HG03439 (cell line): ENCODE measurements around the gene SCRT2.
"Not testable (repeated sequence)": the region's sequence is repeated elsewhere in the genome, so short reads cannot be mapped to it uniquely, and the experiment has no call there.

ENCODE experiments used
- ATAC-seq: cut with Tn5 transposase; IDR thresholded peaks from one replicate; pipeline ENCODE4 v1.9.1; 2021; ENCODE audit warnings: mild to moderate bottlenecking, moderate library complexity; ENCODE audit not compliant: unreplicated experiment

Gene SCRT2

DNA sequence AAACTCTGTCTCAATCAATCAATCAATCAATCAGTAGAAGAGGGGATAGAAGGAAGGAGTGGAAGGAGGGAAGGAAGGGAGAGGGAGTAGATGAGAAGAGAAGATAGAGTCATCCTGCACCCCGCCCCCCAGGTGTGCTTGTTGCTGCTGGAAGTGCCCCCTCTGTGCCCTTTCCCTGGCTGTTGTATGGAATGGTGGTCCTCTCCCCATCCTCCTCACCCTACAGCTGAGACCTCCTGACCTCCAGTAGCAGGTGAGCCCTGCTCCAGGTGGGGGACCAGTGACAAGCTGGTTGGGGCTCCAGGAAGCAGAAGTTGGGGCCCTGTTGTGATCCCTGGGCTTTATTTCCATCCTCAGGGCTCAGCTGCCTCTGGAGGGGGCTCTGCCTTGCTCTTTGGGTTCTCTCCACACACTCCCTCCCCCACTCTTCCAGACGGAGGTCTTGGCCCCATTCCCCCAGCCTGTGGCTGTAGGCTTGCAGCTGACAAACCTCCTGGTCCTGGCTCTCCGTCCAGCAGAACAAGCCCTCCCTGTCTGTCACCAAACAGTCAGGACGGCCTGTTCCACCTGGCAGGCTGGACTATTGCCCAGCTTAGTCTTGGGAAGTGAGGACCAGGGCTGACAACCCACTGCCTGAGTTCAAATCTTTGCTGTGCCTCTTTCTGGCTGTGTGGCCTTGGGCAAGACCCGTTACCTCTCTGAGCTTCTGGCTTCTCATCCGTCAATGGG lies 26.0 kb upstream of the SCRT2 start:
- ATAC-seq = no peak

DNA sequence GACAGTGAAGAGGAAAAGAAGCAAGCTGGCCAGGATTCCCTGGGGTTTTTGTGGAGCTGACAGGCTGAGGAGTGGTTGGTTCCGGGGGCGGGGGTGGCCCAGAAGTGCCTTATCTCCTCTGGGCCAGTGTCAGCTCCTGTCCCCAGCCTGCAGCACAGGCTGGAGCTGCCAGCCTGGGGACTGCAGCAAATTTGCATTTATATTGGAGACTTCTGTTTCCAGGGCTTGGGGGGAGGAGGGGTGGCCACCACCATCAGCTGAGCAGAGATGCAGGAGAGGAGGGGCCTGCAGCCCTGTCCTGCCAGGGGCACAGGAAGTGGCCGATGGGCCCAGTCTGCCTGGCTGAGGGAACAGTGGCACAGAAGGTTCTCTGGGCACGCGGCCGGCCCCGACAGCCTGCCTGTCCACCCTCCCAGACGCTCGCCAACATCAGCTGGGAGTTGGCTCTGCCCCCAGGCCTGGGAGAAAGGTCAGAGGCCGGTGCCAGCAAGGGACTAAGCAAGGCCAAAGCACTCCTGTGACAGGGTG lies 24.3 kb upstream of the SCRT2 start:
- ATAC-seq = no peak

DNA sequence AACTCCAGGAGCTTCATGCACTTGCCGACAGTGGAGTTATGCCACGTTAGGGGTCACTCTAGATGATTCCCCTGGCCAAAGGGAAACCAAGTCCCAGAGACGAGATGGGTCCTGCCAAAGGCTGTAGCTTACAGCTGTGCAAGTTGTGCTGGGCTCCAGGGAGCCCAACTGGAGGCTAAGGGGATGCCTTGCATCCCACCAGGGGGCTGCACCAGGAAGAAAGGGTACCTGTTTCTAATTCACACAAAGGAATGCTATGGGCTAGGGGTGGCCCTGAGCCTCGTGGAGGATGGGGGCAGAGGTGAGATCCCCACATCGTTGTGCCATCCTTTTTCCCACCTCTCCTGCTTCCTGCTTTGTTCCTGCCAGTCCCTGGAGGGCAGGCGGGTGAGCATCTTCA lies 23.7 kb upstream of the SCRT2 start:
- ATAC-seq = no peak

DNA sequence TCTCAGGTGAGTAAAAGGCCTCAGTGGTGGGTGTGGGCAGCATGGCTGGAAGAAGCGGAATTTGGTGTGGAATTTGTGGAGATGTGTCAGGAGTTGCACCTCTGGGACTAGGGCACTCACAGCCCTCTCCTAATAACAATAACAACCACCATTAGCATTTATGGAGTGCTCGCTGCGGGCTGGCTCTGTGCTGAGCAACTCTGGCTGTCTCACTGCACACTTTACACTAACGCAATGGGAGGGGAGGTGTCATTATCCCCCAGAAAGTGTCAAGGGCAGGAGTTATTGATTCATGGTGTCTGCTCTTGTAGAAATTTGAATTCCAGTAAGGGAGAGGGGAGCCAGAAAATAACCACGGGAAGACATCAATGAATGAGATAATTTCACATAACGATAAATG lies 22.7 kb upstream of the SCRT2 start:
- ATAC-seq = no peak

DNA sequence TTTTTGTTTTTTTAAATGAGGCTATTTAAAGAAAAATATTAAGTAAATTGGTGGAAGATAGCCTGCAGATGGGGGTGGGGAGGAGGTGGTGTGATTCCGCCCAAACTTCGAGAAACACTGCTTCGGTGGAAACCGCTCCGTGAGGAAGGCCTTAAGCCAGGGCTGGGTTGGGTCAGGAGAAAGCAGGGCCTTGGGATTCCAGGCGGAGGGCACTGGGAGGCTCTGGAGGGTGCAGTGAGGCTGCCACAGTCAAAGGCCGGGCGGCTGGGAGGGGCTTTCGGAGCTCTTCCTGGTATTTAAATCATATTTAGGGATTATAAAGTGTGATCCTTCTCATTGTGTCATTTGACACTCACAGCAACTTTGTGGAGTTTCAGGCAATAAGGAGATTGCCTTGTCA lies 22.2 kb upstream of the SCRT2 start:
- ATAC-seq = no peak

DNA sequence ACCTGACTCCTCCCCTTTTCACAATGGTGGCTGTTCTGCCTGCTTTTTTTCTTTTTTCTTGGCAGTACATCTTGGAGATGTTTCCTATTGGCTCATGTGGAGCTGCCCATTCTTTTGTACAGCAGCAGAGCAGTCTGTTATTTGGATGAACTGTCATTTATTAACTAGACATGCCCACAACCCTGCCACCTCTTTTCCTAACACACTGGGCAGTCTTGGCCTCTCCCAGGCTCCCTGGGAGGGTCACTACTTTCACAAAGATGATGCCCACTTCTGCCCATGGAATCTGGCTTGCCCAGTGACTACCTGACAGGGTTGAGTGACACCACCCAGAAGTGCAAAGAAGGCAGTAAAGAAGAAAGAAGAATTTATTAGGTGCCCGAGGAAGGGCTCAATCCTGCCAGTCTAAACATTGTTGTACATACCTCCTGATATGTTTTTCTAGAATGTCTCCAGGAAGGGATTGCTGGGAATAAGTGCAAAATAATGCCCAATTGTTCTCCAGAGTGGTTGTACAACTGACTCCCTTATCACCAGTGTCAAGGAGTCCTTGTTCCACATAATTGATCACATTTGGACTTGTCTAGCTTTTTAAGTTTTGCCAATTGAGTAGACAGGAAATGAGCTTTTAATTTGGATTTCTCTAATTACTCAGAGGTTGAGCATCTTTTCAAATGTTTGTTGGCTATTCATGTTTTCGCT lies 19.7 kb upstream of the SCRT2 start:
- no peak for ATAC-seq

DNA sequence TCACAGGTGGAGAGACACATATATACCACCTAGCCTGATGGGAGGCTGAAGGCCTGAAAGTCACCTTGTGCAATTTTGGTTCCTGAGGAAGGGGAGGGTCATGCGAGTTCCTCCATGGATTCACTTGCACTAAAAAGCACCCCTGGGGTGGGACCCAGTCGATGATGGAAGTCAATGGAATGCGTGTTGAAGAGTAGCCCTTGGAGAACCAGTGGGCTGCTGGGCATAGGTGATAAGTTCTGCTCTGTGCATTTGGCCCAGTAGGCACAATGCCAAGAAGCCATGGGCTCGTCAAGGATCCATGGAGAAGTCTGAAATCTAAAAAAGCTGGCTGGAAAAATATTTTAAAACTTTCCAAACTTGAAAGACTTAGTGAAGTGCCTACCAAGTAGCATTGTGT lies 18.9 kb upstream of the SCRT2 start:
- ATAC-seq = no peak

DNA sequence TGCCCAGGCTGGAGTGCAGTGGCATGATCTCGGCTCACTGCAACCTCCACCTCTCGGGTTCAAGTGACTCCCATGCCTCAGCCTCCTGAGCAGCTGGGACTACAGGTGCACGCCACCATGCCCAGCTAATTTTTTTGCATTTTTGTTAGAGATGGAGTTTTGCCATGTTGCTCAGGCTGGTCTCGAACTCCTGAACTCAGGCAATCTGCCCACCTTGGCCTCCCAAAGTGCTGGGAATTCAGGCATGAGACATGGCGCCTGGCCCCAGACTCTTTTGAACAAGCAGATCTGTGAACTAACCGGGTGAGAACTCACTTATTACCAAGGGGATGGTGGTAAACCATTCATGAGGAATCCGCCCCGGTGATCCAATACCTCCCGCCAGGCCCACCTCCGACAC lies 18.2 kb upstream of the SCRT2 start:
- not testable (repeated sequence) for ATAC-seq

DNA sequence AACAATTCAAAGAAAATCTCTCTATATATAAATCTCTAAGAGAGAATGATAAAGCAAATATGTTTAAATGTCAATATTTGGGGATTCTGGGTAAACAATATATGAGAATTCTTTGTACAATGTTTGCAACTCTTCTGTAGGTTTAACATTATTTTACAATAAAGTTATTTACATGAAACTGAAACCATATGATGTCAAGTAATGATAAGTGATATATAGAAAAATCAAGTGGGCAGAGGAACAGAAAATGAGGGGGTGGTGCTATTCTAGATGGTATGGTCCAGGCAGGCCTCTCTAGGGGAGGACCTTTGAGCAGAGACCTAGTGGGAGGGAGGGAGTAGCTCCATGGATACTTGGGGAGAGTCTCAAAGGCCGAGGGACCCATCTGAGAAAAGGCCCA lies 16.4 kb upstream of the SCRT2 start:
- no peak for ATAC-seq

DNA sequence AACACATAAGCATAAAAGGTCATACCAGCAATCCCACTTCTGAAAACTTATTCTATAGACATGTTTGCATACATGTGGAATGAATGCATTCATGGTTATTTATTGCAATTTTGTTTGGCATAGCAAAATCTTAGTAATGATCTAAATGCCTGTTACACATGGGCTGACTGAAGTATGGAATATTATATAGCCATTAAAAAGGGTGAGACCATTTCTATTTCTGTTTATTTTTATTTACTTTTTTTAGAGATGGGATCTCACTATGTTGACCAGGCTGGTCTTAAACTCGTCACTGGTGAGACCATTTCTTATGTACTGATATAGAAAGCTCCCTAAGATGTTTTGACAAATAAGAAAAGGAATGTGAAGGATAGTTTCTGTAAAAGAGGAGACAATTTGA lies 14.3 kb upstream of the SCRT2 start:
- no peak for ATAC-seq

DNA sequence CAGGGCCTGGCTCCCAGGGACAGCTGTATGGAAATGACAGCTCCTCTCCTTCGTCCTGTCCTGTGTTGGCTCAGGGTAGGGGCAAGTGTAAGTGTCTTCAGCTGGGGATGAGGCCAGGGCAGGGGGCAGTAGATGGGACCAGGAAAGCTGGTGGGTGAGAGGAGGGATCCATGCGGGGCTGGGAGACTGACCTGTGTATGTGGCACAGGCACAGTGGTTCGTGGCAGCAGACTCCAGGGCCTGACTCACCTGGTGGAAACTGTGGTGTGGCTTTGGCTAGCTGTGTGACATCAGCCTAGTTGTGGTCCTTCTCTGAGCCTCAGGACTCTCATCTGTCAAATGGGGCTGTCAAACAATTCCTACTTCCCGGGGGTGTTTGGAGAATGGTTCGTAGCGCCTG lies 13.7 kb upstream of the SCRT2 start:
- no peak for ATAC-seq

DNA sequence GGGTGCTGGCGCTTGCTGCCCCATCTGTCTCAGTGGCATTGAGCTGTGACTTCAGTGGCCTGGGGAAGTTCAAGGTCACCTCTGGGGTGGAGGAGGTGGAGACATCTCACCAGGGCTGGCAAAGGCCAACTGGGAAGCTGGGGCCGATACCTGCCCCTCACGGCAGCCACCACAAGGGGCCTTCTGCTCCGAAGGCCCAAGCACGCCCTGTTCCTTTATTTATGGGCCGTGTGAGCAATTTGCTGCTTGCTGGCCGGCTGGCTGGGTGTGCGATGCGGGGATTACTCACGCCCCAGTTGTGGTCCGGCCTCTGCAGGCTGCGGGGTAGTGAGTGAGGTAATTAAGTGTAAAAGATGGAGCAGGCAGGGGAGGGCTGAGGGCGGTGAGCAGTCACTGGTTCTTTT lies 13.2 kb upstream of the SCRT2 start:
- ATAC-seq = no peak

DNA sequence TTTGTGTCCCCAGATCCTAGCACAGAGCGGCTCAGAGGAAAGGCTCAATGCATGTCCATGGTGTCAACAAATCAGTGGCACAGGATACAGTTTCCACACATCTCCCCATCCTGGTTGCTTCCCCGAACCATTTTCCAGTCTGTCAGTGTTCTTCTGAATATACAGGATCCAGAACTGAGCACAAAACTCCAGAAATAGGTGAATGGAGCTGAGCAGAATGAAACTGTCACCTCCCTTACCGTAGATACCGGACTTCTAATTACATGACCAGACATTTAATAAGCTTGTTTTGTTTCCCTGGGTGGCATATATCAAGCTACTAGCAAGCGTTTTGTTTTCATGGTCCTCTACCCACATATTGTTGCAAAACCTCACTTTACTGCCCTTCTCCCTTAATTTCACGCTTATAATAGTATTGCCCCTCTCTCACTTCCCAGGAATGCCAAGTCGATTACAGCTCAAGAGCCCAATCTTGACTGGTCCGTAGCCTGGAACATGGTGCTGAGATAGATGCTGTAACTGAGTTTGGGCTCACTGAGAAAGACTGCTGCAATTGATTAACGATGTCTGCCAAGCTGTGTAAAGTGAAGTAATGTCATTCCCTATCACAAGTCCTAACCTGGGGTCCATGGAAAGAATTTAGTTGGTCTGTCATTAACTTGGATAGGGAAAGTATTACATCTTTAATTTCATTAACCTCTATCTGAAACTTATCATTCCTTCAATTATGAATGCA lies 12.0 kb upstream of the SCRT2 start:
- ATAC-seq = no peak

DNA sequence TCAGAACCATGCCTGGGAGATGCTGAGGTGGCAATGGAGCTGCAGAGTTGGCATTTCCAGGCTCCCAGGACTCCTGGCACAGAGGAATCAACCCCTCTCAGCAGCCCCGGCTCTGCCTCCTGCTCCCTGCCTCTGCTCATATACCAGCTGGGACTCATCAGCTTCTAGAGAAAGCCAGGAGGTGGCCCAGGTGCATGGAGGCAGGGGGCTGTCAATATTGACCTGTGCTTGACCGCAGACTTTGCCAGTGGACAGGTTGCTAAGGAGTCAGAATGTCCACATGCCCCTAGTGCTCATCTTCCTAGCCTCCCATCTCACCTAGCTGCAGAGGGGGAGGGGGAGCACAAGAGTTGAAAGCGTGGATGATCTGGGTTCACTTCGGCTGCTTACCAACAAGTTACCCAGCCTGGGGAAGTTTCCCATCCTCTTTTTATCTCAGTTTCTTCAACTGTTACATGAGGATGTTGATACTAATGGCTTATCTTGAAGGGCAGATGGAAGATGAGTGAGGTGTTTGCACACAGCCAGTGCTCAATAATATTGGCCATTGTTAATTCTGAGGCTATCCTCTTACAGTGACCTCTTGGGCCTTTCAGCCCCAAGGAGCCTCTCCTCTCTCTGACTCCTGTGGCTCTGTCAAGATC lies 9.2 kb upstream of the SCRT2 start:
- no peak for ATAC-seq

DNA sequence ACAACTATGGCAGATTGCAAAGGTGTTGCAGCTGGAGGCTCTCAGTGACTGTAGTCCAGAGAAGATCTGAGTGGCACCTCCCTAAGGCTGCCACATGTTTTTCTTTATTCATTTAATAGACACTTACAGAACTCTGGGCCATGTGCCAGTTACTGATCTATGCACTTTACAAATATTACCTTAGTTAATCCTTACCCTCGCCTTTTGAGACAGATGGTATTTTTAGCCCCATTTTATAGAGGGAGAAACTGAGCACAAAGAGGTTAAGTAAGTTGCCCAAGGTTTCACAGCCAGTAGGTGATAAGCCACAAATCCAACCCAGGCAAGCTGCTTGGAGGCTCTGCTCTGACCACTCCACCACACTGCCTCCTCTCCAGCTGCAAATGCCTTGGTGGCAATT lies 6.5 kb upstream of the SCRT2 start:
- ATAC-seq = no peak

DNA sequence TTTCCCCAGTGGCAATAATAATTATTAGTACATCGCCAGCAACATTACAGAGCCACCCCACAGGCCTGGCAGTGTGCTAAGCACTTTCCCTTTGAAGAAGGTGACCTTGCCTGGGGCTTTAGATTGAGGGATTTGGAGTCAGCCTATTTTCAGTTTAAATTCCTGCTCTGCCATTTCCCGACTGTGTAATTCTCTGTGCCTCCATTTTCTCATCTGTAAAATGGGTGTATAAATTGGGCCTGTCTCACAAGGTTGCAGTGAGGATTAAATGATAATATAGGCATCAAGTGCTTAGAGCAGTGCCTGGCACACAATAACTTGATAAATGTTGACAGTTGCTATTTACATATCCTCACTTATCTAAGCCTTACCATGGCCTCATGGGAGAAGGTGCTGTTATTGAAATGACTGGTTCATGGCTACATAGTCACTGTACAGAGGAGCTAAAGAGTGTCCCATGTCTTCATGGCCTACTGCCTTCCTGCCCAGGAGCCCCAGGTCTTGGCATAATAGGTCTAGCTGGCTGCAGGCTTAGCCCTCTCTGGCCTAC lies 5.1 kb upstream of the SCRT2 start:
- ATAC-seq = no peak

DNA sequence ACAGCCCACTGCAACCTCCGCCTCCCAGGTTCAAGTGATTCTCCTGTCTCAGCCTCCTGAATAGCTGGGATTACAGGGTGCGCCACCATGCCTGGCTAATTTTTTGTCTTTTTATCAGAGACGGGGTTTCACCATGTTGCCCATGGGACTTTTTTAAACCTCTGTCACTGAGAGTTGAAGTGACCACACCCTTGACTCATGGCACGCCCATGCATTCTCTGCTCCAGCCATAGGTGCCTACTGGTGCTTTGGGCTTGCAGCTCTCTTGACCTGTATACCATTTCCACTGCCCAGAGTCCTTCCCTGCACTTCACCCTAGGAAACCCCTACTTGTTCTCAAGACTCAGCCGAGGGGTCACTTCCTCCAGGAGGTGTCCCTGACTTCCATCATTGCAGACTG lies 2.4 kb upstream of the SCRT2 start:
- ATAC-seq = no peak

DNA sequence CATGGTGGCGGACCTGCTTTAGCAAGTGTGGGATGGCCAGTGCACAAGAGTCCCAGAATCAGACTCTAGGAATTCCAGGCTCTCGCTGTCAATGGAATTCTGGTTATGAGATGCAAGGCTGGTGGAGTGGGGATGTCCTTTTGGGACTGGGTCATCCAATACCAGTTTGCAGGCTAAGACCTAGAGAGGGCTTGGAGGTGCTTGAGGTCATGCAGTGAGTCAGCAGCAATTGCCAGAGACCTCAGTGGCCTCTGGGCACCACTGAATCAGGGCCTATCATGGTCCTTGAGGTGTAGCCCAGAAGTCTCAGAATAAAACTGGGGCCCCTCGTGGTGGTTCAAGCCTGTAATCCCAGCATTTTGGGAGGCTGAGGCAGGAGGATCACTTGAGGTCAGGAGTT lies 1.4 kb upstream of the SCRT2 start:
- ATAC-seq = no peak

DNA sequence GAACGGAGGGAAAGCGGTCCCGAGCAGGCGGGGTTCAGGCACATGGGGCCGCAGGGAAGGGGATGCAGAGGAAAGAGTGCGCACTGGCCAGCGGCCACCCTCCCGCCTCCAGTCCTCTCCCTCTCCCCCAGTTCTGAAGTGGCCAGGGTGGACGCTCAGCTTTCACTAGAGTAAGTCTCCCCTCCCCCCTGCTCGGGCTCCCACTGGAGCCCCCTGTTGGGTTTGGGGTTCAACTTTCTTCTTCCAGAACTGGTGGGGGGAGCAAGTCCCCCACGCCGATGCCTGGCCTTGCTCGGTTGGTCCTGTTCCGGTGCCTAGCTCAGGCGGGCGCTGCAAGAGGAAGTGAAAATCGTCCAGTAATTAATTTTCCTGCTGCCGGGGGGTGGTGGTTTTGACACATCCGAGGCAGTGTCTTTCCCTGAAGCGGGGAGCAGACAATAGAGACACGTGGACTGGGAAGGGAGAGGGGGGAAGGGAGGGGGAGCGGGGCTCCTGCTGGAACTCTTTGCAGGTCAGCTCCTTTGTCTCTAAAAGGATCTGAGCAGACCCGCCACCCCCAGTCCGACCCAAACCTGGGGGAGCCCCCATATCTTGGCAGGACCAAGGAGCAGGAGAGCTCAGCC lies 824 bp upstream of the SCRT2 start:
- no peak for ATAC-seq

DNA sequence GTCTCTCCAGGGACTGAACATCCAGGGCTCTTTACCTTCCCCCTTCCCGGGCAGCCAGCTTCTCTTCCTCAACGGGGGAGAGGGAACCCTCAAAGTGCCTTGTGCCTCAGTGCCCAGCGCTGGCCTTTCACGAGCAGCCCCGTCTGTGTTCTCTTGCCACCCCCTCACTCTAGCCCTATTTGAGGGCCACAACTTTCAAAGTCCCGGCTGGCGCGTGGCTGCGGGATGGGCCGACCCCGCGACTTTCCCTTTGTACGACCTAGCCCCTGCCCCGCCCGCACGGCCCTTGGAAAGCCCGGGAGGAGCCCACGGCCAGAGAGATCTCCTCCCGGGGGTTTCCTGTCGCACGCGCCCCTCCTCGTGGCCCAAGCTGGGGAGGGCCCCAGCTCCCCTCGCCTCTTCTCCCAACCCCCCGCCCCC lies 559 bp downstream of the SCRT2 start:
- ATAC-seq = no peak

DNA sequence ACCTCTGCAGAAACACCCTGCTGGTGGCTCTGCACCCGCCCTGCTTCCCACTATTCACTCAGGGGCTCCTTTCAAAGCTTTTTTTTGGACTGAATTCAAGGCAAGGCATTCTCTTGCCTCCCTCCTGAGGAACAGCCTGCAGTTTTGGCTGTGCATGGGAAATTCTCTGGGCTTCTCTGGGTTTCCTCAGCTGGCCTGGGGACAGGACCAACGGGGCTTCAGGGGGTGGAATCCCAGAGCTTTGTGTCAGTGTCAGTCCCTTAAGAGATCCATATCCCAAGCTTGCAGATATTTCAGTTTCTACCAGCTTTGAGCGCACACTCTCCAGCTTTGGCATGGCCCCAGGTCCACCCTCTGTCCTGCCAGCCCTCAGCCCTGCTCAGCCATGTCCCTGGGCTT lies 2.0 kb downstream of the SCRT2 start:
- no peak for ATAC-seq
